ENCODE results near the gene MRPL36.
"Not testable (repeated sequence)": the region's sequence is repeated elsewhere in the genome, so short reads cannot be mapped to it uniquely, and the experiment has no call there.

Gene MRPL36

DNA sequence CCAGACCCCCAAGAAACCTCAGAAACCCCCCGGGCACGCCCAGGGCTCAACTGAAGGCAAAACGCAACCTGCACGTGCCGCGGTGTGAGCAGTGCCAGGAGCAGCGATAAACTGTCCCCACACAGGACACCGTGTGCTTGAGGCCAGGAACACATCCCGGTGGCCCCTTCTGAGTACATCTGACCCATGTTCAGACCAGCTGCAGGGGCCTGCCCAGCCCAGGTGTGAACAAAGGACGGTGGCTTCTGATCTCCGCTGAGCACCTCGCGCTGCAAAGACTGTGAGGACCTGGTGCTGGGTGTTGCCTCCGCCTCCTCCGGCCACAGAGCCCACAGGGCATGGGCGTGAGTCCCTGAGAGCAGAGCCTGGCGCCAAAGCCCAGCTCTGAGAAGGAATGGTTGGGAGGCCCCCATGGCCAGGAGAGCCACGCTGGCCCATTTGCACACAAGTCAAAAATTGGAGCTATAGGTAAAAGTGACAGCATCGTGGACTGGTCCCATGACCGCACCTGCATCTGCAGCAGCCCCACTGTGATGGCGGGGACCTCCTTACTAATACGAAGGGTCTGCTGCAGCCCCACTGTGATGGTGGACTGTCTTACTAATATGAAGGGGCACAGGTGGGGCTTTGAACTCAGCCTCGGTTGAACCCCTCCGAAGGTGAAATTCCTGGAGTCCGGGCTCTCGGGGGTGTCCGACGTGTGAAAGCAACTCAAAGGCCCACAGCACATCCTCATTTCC is 33.0 kb upstream of the MRPL36 start:
- no peak for DNase-seq (ENCODE audit: low spot score)

- DNase-seq (ENCODE audit: low spot score), result no peak
Measured at GRCh38 chr5:1831677-1832313, 32.2 kb upstream of the MRPL36 start.

- DNase-seq (ENCODE audit: low spot score), result no peak
Measured at GRCh38 chr5:1831257-1831656, 31.6 kb upstream of the MRPL36 start.

GRCh38 chr5:1830571-1831228 is 31.1 kb upstream of the MRPL36 start:
- DNase-seq (ENCODE audit: low spot score), result no peak

GRCh38 chr5:1827886-1828397 is 28.3 kb upstream of the MRPL36 start:
- no peak for DNase-seq (ENCODE audit: low spot score)

- DNase-seq (ENCODE audit: low spot score), result no peak
Measured at GRCh38 chr5:1827025-1827885, 27.6 kb upstream of the MRPL36 start.

DNA sequence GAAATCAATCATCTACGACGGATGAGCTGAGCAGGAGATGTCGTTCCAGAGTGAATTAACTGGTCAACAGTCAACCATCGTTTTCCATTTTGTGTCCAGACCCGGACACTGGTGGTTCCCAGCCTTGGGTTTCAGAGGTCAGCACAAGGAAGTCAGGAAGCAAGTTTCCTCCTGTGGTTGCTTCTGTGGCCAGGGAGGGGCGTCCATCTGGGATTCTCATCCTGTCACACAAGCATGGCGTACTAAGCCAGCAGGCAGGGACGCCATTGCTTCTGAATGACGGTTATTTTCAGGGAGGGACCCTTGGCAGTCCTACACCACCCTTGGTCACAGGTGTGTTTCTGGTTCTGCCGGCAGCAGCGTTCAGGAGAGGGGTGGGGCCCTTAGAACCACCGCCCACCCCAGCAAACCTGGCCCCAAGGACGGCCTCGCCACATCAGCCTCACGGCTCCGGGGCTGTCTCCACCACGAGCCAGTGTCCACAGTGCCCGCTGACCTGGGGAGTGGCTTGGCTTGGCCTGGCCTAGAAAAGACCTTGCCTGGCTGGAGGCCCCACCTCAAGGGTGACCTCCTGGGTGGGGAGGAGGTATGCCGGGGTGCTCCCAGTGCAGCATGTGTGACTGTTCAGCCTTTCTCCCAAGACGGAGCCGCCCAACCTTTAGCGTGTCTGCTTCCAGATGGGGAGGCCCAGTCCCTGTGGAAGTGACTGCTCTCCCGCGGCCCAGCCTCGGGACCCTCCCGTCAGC is 26.8 kb upstream of the MRPL36 start:
- DNase-seq (ENCODE audit: low spot score), result no peak

GRCh38 chr5:1824903-1825841 is 25.5 kb upstream of the MRPL36 start:
- no peak for DNase-seq (ENCODE audit: low spot score)

DNA sequence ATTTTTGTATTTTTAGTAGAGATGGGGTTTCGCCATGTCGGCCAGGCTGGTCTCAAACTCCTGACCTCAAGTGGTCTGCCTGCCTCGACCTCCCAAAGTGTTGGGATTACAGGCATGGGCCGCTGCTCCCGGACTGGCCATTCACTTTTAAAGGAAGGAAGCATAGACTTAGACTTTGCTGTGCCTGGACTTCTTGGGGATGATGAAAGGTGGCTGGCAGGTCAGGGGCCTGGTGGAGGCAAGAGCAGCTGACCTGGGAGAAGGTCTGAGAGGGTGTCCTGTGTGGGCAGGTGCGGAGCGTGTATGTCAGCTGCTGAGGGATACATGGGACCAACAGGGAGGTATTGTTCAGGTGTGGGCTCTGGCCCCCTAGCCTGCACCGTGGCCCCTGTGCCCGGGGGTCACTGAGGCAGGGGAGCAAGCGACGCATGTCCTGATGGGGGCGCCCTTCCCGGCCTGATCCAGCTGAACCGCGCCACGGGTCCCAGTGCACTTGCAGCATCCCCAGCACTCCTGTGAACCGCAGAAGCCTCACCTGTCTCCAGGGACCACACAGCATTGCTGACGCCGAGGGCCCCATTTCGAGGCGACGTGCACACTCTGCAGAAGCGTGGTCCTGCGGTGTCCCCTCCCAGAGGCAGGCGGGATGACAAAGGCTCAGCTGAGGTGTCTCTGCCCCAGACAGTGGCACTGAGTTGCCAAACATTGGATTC is 24.6 kb upstream of the MRPL36 start:
- no peak for DNase-seq (ENCODE audit: low spot score)

DNA sequence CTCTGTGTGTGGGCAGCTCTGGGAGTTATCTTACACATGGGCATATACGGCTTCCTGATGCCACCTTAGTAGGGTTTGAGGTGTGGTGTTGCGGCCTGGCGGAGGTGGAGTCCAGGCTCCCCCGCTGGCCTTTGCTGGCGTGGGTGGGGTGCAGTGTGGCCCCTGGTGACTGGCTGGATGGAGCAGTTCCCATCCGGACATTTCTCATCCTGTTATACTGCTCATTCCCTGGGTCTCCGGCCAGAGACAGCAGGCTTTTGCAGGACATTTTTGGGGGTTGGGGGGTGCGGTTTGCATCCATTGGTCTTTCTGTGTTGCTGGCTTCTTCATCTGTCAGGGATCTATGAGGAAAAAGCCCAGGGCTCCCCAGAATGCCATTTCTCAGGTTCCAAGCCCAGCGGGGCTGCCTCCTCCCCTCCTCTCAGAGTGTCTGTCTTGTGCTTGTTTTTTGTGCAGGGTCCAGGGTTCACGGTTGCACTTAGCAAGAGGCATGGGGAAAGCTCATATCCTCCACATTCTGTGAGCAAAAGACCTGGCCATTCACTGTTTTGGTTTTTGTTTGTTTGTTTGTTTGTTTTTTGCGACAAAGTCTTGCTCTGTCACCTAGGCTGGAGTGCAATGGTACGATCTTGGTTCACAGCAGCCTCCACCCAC is 23.9 kb upstream of the MRPL36 start:
- DNase-seq (ENCODE audit: low spot score), result no peak

- no peak for DNase-seq (ENCODE audit: low spot score)
Measured at GRCh38 chr5:1821862-1822261, 22.2 kb upstream of the MRPL36 start.

DNA sequence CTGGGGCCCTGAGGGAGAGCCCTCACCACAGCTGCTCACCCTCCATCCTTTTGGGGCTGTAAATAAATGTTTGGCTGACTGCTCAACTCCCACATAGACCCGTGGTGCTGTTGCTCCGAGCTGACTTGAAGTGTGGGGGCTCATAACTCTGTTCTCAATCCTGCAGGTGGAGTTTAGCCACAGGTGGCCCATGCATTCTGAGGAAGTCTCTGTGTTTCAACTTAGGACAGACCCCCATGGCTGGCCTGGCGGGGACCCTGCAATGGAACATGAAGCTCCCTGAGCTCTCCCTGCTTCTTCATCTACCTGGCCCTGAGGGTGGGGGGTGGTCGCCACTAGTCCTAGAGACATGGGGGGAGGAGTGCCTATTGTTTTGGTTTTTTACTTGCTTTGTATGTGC is 21.3 kb upstream of the MRPL36 start:
- DNase-seq (ENCODE audit: low spot score), result no peak

DNA sequence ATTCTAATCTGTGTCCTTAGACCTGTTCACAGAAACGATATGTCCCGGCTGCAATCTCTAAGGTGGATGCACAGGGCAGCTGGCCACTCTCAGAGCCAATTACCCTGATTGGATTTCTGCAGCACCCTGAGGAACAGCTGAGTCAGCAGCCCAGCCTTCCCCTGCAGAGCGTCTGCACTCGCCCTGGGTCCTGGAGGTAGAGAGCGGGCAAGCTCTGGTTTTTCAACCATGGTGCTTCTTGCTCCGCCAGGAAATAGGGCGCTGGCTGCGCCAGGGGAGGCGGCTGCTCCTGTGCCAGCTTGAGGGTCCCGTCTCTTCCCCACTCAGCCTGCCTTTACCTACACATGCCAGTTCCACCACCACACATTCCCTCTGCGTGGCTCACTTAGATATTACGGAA is 20.7 kb upstream of the MRPL36 start:
- no peak for DNase-seq (ENCODE audit: low spot score)

- DNase-seq (ENCODE audit: low spot score), result no peak
Measured at GRCh38 chr5:1819458-1819857, 19.8 kb upstream of the MRPL36 start.

GRCh38 chr5:1818784-1819183 is 19.1 kb upstream of the MRPL36 start:
- no peak for DNase-seq (ENCODE audit: low spot score)

- DNase-seq (ENCODE audit: low spot score), result no peak
Measured at GRCh38 chr5:1817261-1818043, 17.8 kb upstream of the MRPL36 start.

GRCh38 chr5:1816495-1817089 is 17.0 kb upstream of the MRPL36 start:
- not testable (repeated sequence) for DNase-seq (ENCODE audit: low spot score)

GRCh38 chr5:1815881-1816292 is 16.2 kb upstream of the MRPL36 start:
- DNase-seq (ENCODE audit: low spot score), result no peak

Measured in putamen (tissue), 1 donor.